ENCODE data around the gene MRPL24. TPM values are rescaled to one million over a fixed set of nuclear protein-coding genes. Genes with fewer than 3 reads are reported as not detected.
A peak's percentile ranks its signal among the peaks of the same experiment; 100 is the strongest.

Gene MRPL24
- total and polyA plus RNA-seq, 10 of the 15 experiments (the other 5 are each of a cell fraction or from before 2014, with no cell fraction given), result 87.4 to 269 (median 134) TPM

DNA sequence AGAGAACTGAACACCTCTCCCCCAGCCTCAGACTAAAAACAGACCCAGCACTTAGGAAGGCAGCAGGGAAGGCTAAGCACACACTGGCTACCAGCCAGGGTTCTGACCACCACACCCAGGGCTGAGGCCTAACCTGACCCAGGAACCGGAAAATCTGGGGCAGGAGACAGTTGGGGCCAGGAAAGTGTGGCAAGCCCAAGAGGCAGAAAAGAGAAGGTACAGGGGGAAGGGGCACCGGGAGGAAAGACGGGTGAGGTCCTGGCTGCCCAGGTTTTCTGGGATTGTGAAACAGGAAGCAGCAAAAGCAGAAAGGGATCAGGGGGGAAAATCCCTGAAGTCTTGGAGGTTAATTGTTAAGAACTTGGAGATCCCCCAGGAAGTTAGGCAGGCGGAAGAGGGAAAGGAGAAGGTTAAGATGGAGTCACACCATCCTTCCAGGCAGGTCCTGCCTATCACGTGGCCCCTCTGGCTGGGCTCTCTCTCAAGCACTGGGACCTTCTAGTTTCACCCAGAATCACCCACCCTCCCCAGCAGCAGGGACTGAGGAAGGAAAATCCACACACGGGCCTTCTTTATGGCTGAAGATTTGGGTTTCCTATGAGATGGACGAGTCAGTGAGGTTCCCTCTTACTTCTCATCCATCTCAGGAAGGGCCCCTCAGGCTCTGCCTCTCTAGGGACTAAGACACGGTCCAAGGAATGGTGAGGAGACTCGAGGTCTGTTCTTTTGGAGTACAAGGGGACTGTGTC is 8.0 kb upstream of the MRPL24 start (continued):
- TF ChIP-seq FOS (IDR thresholded peaks at IDR 0.05; ENCODE audit: borderline replicate concordance, extremely low read depth, insufficient read length) (no peak), SMAD5 (IDR thresholded peaks at IDR 0.05; ENCODE audit: low read depth) (no peak), MEF2A (IDR thresholded peaks at IDR 0.05; ENCODE audit: insufficient read depth, low read depth, low read length) (no peak), NRF1 (conservative IDR thresholded peaks at IDR 0.05; ENCODE audit: low read depth, low read length) (no peak), ZSCAN29 (IDR thresholded peaks at IDR 0.05) (no peak), NFYB (IDR thresholded peaks at IDR 0.05; ENCODE audit: insufficient read depth, low read depth, low read length) (no peak), BACH1 (IDR thresholded peaks at IDR 0.05; ENCODE audit: borderline replicate concordance) (no peak), E2F4 (IDR thresholded peaks at IDR 0.05; ENCODE audit: low read depth, low read length) (no peak), PRDM15 (CRISPR knock-in tag; IDR thresholded peaks at IDR 0.05) (no peak), CHD4 (IDR thresholded peaks at IDR 0.05) (no peak), JUNB (IDR thresholded peaks at IDR 0.05) (no peak), BRCA1 (IDR thresholded peaks at IDR 0.05; ENCODE audit: low read depth, low read length) (no peak), CEBPB (IDR thresholded peaks at IDR 0.05; ENCODE audit: borderline replicate concordance in 1 of 2, low read depth in 2 of 2, low read length in 2 of 2) (no peak), RELA (IDR thresholded peaks at IDR 0.05; ENCODE audit: borderline replicate concordance, partially characterized antibody) (no peak), YY1 (IDR thresholded peaks at IDR 0.05; ENCODE audit: low read depth, low read length) (peak; percentile 79), ZNF622 (IDR thresholded peaks at IDR 0.05) (no peak), MTA3 (IDR thresholded peaks at IDR 0.05; ENCODE audit: borderline replicate concordance, low read length) (no peak), PKNOX1 (IDR thresholded peaks at IDR 0.05) (no peak), RAD51 (IDR thresholded peaks at IDR 0.05) (peak; percentile 92)
- TF ChIP-seq, protein P1, sequence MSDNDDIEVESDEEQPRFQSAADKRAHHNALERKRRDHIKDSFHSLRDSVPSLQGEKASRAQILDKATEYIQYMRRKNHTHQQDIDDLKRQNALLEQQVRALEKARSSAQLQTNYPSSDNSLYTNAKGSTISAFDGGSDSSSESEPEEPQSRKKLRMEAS (IDR thresholded peaks at IDR 0.05; ENCODE audit: low read depth, low read length), result no peak; the same call in 1 of the 2 replicates
- TF ChIP-seq, protein P2, sequence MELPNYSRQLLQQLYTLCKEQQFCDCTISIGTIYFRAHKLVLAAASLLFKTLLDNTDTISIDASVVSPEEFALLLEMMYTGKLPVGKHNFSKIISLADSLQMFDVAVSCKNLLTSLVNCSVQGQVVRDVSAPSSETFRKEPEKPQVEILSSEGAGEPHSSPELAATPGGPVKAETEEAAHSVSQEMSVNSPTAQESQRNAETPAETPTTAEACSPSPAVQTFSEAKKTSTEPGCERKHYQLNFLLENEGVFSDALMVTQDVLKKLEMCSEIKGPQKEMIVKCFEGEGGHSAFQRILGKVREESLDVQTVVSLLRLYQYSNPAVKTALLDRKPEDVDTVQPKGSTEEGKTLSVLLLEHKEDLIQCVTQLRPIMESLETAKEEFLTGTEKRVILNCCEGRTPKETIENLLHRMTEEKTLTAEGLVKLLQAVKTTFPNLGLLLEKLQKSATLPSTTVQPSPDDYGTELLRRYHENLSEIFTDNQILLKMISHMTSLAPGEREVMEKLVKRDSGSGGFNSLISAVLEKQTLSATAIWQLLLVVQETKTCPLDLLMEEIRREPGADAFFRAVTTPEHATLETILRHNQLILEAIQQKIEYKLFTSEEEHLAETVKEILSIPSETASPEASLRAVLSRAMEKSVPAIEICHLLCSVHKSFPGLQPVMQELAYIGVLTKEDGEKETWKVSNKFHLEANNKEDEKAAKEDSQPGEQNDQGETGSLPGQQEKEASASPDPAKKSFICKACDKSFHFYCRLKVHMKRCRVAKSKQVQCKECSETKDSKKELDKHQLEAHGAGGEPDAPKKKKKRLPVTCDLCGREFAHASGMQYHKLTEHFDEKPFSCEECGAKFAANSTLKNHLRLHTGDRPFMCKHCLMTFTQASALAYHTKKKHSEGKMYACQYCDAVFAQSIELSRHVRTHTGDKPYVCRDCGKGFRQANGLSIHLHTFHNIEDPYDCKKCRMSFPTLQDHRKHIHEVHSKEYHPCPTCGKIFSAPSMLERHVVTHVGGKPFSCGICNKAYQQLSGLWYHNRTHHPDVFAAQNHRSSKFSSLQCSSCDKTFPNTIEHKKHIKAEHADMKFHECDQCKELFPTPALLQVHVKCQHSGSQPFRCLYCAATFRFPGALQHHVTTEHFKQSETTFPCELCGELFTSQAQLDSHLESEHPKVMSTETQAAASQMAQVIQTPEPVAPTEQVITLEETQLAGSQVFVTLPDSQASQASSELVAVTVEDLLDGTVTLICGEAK (IDR thresholded peaks at IDR 0.05; ENCODE audit: borderline replicate concordance), result peak; percentile 73; the same call in 1 of the 2 replicates
